DND-41 (cell line): ENCODE measurements around the gene MCTP2.

Source experiments
- ATAC-seq: fragments of 200-7000 bp; cut with Tn5 transposase; 3 replicates; pipeline ENCODE4 v1.9.1; 2021; ENCODE audit warnings: low read depth; ENCODE audit not compliant: insufficient read depth
- DNase-seq: peaks from one replicate; pipeline ENCODE4 v3.0.0-alpha.2; 2020
- H2AFZ ChIP-seq: 2 replicates; pipeline ENCODE4 v1.6.0; 2012; ENCODE audit warnings: low read depth, low read length
- H3K27ac ChIP-seq: 2 replicates; pipeline ENCODE4 v1.5.1; 2012; ENCODE audit warnings: low read length, inconsistent platforms
- H3K27me3 ChIP-seq: fragments of 200-600 bp; sonication (generic); 2 replicates; pipeline ENCODE4 v1.6.0; 2012; ENCODE audit warnings: low read length, mild to moderate bottlenecking, inconsistent platforms; ENCODE audit not compliant: insufficient read depth, poor library complexity
- H3K36me3 ChIP-seq: 2 replicates; pipeline ENCODE4 v1.5.1; 2012; ENCODE audit warnings: low read length, inconsistent platforms; ENCODE audit not compliant: insufficient read depth
- H3K4me1 ChIP-seq: 2 replicates; pipeline ENCODE4 v1.5.1; 2012; ENCODE audit warnings: mild to moderate bottlenecking, low read length; ENCODE audit not compliant: insufficient read depth
- H3K4me2 ChIP-seq: 2 replicates; pipeline ENCODE4 v1.6.0; 2012; ENCODE audit warnings: mild to moderate bottlenecking, moderate library complexity, low read length, inconsistent platforms; ENCODE audit not compliant: insufficient read depth
- H3K4me3 ChIP-seq, 2 experiments: fragments of 200-600 bp in 1 of 2; shearing (Covaris generic) in 1 of 2; 2 replicates each; pipeline ENCODE4 v1.5.1; 2012 to 2016; ENCODE audit warnings: inconsistent platforms in 2 of 2, low read length in 2 of 2, mild to moderate bottlenecking in 2 of 2, low read depth in 1 of 2, moderate library complexity in 1 of 2
- H3K79me2 ChIP-seq: 2 replicates; pipeline ENCODE4 v1.6.0; 2012; ENCODE audit warnings: low read length, inconsistent platforms; ENCODE audit not compliant: insufficient read depth
- H3K9ac ChIP-seq: 2 replicates; pipeline ENCODE4 v1.6.0; 2012; ENCODE audit warnings: low read depth, mild to moderate bottlenecking, inconsistent platforms, low read length, moderate library complexity
- H3K9me3 ChIP-seq: 2 replicates; pipeline ENCODE4 v1.5.1; 2012; ENCODE audit warnings: low read length, moderate library complexity, mild to moderate bottlenecking, inconsistent platforms; ENCODE audit not compliant: insufficient read depth, severe bottlenecking
- H4K20me1 ChIP-seq: 2 replicates; pipeline ENCODE4 v1.6.0; 2012; ENCODE audit warnings: low read length; ENCODE audit not compliant: insufficient read depth
- EZH2 ChIP-seq: IDR thresholded peaks from 3 replicates; pipeline ENCODE4 v1.6.1; 2012; ENCODE audit warnings: borderline replicate concordance, low read depth, mild to moderate bottlenecking, moderate library complexity, low read length, inconsistent platforms; ENCODE audit not compliant: severe bottlenecking
- TF ChIP-seq, protein P1 (sequence below): IDR thresholded peaks from 2 replicates; pipeline ENCODE4 v1.5.1; 2012; ENCODE audit warnings: borderline replicate concordance, low read length, moderate library complexity, mild to moderate bottlenecking; ENCODE audit not compliant: poor library complexity, severe bottlenecking; ENCODE audit errors: extremely low read depth

The MCTP2 gene

DNA sequence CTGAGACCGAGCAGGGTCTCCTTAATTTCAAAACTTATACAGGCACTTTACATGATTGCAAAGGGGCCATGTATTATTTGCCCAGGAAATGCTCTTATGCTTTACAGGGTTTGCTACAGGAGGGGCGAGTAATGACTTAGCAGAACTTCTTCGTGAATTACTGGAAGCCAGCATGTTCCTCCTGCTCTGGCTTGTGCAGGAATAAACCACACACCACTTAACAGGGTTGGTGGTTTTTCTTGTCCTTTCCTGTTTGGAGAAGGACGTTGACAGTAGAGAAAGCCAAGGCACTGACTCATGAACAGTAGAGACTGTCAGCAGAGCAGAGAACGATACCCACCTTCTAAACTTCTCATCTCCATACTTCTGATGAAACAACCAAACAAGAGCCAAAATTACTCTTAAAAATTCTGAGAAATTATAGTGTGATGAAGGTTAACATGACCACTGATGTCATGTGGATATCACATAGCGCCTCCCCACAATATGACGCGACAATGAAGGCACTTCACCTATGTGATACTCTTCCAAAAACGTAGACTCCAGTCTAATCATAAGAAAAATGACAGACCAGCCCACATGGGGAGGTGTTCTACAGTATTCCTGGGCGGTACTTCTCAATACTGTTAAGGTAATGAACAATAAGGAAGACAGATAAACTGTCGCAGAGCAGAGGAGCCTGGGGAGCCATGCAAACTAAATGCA lies 24.7 kb upstream of the MCTP2 start:
- peak overlapping the region; percentile 43 for H3K9ac ChIP-seq
- no peaks in the 10 kb centered on the region for H4K20me1 ChIP-seq
- DNase-seq, result peak; percentile 78
- H3K4me1 ChIP-seq, result peaks cover 35% of the 10 kb centered on the region
- peak overlapping the region in 1 of 2 experiments; percentile 25; a peak in 1 of 4 replicates for H3K4me3 ChIP-seq
- H2AFZ ChIP-seq, result peak overlapping the region; percentile 28
- peak; percentile 96 for ATAC-seq
- peak overlapping the region; percentile 43 for H3K4me2 ChIP-seq
- H3K36me3 ChIP-seq, result no peaks in the 10 kb centered on the region
- H3K9me3 ChIP-seq, result no peaks in the 10 kb centered on the region
- TF ChIP-seq EZH2, result no peak
- TF ChIP-seq, protein P1, sequence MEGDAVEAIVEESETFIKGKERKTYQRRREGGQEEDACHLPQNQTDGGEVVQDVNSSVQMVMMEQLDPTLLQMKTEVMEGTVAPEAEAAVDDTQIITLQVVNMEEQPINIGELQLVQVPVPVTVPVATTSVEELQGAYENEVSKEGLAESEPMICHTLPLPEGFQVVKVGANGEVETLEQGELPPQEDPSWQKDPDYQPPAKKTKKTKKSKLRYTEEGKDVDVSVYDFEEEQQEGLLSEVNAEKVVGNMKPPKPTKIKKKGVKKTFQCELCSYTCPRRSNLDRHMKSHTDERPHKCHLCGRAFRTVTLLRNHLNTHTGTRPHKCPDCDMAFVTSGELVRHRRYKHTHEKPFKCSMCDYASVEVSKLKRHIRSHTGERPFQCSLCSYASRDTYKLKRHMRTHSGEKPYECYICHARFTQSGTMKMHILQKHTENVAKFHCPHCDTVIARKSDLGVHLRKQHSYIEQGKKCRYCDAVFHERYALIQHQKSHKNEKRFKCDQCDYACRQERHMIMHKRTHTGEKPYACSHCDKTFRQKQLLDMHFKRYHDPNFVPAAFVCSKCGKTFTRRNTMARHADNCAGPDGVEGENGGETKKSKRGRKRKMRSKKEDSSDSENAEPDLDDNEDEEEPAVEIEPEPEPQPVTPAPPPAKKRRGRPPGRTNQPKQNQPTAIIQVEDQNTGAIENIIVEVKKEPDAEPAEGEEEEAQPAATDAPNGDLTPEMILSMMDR, result no peak
- H3K27ac ChIP-seq, result peak overlapping the region; percentile 87
- no peaks in the 10 kb centered on the region for H3K27me3 ChIP-seq
- no peaks in the 10 kb centered on the region for H3K79me2 ChIP-seq

DNA sequence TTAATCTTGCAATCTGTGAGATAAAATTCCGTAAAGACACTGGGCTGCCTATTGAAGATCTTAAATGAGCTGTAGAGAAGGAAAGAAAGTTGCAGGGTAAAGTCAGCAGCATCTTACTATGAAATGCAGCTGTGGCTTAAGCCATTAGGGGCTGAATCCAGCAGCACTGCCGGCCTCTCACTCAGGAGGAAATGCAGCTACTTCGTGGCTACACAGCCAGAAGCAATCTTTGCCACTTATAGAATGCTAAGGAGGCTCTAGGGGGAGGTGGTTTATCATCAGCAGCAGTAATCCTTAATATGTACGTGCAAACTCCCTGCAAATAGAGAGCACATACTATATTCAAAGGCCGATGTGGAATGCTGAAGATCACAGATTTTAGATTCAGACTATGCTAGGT lies 19.1 kb upstream of the MCTP2 start:
- peaks cover 17% of the 10 kb centered on the region for H3K4me1 ChIP-seq
- H3K4me2 ChIP-seq, result no peak overlapping the region
- H3K27ac ChIP-seq, result no peak overlapping the region

DNA sequence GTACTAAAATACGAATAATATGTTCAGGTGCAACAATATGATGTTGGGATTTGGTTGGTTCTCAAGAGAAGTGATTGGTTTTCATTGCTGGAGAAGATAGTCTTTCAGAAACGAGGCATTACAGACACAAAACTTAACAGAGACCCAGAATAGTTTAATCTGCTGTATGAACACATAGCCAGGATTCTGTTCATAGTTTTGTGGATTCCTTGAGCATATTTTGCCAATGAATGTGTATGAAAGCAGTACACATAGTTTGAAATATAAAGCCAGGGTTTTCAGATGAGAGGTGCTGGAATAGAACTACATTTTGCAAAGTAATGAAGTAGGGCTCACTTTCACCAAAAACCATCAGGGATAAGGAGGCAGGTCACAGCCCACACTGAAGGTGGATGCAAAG lies 5.7 kb upstream of the MCTP2 start:
- TF ChIP-seq, protein P1, result no peak
- no peak for TF ChIP-seq EZH2
- Histone ChIP-seq H3K4me2 (no peak overlapping the region), H3K4me3 (no peak overlapping the region), H3K27me3 (no peaks in the 10 kb centered on the region), H3K4me1 (peaks cover 14% of the 10 kb centered on the region), H3K9ac (no peak overlapping the region), H3K27ac (no peak overlapping the region), H3K36me3 (no peaks in the 10 kb centered on the region), H3K9me3 (no peaks in the 10 kb centered on the region), H3K79me2 (no peaks in the 10 kb centered on the region), H2AFZ (no peak overlapping the region), H4K20me1 (no peaks in the 10 kb centered on the region)
- ATAC-seq, result no peak
- DNase-seq, result no peak

More for the DNA sequence above, 19.1 kb upstream of the MCTP2 start:
- Histone ChIP-seq H3K36me3 (no peaks in the 10 kb centered on the region), H3K27me3 (no peaks in the 10 kb centered on the region), H3K9ac (no peak overlapping the region), H2AFZ (no peak overlapping the region), H3K4me3 (no peak overlapping the region), H3K9me3 (no peaks in the 10 kb centered on the region), H3K79me2 (no peaks in the 10 kb centered on the region), H4K20me1 (no peaks in the 10 kb centered on the region)
- no peak for TF ChIP-seq EZH2
- TF ChIP-seq, protein P1, result peak; percentile 9
- DNase-seq (peak; percentile 29), ATAC-seq (peak; percentile 59; the same call in 1 of the 3 replicates)
